CD4-positive, alpha-beta T cell treated with Interleukin-17A for 4 hours (primary cell): ENCODE data around the gene SH3BP4.

ENCODE experiments used
- DNase-seq: peaks from one replicate; pipeline ENCODE4 v3.0.0-alpha.2; 2020; ENCODE audit warnings: mixed read lengths

SH3BP4 gene

GRCh38 chr2:234983011-234983726 is 31.4 kb downstream of the SH3BP4 start:
- no peak for DNase-seq

- no peak for DNase-seq
These were observed 33.9 kb downstream of the SH3BP4 start for GRCh38 chr2:234985608-234986245.

DNA sequence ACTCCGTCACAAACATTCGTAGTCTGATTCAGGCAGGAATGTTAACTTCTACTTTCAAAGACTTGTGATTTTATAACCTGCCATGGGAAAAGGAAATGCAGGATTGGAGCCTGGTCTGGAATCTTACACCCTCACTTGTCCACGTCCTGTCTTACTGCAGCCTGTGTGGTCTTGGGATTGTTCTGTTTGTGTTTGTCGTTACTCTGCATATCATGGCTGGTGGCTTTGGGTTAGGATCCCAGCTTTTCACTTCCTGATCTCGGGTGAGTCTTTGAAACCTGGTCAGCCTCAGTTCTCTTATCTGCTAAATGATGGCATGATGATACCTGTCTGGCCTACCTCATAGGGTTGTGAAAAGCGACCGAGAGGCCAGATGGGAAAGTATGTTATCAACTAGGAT is 34.6 kb downstream of the SH3BP4 start:
- DNase-seq = no peak

GRCh38 chr2:234986876-234987720 is 35.3 kb downstream of the SH3BP4 start:
- DNase-seq = no peak

DNA sequence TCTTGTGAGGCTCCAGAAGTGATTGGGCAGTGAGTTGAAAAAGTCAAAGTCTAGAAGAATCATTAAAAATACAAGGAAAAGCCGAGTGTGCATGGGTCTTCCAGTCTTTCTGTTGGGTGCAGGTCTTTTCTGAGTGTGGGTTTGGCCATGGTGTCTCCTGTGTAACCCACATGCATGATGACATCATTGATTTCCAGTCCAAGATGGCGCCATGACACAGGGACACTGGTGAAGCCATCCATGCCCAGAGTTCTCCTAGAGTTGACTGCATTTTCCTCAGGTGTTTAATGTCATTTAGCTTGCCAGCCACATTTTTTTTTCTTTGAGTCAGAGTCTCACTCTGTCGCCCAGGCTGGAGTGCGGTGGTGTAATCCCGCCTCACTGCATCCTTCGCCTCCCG is 35.9 kb downstream of the SH3BP4 start:
- no peak for DNase-seq

- DNase-seq = no peak
These were observed 36.7 kb downstream of the SH3BP4 start for GRCh38 chr2:234988491-234988890.

- no peak for DNase-seq
These were observed 37.4 kb downstream of the SH3BP4 start for GRCh38 chr2:234989183-234989701.

DNA sequence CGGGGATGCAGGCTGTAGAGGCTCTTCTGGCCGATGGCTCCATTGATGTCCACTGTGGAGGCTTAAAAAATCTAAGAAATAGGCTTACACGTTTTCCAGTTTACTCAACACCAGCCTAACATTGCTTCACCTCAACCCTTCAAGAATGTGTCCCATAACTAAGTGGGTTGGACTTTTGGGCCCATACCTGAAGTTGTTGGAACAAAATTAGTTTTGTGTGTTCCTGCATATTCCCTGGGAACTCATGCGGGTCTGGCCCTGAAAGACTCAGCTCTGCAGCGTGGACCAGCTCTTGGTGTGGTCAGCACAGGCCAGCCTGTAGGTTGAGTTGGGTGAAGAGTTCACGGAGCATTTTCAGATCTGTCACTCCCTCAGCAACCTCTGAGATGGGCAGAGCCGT is 38.5 kb downstream of the SH3BP4 start:
- no peak for DNase-seq

GRCh38 chr2:234991290-234991689 is 39.5 kb downstream of the SH3BP4 start:
- DNase-seq = no peak

DNA sequence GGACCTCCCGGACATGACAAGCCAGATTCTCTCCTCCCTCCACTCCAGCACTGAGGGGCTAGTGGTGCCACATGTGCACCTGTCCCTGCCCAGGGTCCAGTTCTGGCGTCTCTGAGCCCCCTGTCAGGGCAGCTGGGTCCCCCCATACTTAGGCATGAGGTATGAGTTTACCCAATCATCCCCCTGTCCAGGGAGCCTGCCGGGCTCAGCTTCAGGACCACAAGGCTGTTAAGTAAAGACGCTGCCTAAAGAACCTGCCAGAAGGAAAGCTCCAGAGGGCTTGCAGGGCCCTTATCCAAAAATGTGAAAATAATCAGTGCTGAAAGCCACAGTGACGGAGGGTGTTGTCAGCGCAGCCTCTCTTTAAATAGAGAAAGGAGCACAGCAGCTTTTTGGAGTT is 40.0 kb downstream of the SH3BP4 start:
- no peak for DNase-seq

DNA sequence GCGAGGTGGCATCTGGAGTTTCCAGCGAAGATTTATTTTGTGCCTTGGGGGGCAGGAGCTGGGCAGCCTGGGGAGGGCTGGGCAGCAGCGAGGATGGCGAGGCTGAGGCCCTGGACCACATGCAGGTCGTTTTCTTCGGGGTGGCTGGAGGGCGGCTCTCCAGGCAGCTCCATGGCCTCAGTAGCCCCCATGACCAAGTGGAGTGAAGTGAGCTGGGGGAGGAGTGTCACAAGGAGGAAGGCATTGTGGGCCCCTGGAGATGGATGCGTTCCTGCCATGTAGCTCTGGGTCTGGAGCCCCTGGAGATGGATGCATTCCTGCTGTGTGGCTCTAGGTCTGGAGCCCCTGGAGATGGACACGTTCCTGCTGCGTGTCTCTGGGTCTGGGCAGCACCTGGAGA is 40.4 kb downstream of the SH3BP4 start:
- DNase-seq = no peak

DNA sequence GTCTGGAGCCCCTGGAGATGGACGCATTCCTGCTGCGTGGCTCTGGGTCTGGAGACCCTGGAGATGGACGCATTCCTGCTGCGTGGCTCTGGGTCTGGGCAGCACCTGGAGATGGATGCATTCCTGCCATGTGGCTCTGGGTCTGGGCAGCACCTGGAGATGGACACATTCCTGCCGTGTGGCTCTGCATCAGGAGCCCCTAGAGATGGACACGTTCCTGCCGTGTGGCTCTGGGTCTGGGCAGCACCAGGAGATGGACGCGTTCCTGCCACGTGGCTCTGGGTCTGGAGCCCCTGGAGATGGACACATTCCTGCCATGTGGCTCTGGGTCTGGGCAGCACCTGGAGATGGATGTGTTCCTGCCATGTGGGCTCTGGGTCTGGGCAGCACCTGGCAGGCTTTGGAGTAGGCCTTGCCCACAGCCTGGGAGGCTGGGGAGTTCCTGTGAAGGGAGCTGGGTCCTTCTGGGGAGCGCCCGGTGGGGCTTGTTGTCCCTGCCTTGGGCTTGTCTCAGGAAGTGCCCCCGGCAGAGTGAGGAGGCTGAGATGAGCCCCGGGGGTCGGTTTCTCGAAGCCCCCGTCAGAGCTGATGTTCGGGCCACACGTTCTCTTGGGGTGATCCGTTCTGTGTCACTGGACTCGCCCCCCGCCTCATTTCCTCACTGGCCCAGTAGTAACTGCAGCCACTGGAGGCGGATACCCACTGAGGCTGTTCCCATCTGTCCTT is 41.0 kb downstream of the SH3BP4 start:
- DNase-seq = no peak

DNA sequence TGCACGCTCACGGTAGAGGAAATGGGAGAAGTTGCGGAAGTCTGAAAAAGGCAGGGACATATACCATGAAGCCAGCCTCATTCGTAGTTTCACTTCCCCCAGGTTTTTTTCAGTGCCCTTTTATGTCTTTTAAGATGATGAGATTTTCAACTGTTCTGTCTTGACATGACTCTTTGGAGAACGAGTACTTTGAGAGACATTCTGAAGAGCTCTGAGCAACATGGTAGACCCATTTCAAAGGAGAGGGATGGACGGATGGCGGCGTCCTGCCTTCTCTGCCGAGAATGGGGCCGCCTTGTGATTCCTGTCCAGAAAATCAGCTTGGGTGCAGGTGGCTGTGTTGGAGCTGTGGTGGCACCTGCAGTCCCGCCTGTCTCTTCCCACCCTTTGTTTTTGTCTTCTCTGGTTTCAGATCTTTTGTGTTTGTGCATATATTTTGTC is 41.7 kb downstream of the SH3BP4 start:
- DNase-seq = no peak

GRCh38 chr2:234994438-234995321 is 42.9 kb downstream of the SH3BP4 start:
- DNase-seq = no peak

DNA sequence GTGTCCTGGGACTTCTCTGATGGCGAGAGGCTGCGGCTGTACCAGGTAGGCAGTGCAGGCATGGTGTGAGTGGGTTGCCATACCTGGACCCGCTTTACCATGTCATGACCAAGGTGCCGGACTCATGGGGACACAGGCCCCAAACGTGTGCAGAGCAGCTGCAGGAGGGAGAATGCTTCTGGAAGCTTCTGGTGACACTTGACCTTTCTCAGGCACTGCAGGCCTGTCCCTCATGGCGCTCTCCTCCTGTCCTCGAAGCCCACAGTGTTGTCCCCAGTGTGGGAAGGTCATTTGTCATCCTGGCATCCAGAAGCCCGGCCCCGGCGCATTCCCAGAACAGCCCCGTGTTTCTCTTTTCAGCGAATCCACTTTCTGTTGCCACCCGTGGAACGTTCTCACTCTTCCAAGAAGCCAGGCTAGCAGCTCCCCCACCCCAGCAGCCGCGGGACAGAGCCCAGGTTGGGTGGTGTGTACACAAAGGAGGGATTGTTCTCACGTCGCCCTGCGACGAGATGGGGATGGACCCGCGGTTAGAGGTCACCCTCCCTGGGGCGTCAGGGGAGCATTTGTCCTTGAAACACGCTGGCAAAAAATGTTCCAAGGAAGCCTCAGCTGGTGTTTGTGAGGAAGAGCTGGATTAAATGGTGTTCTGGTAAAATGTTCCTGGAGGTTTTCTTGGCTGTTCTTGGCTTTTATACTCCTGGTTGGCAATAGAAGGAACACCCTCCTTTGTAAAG is 43.7 kb downstream of the SH3BP4 start:
- DNase-seq = no peak

DNA sequence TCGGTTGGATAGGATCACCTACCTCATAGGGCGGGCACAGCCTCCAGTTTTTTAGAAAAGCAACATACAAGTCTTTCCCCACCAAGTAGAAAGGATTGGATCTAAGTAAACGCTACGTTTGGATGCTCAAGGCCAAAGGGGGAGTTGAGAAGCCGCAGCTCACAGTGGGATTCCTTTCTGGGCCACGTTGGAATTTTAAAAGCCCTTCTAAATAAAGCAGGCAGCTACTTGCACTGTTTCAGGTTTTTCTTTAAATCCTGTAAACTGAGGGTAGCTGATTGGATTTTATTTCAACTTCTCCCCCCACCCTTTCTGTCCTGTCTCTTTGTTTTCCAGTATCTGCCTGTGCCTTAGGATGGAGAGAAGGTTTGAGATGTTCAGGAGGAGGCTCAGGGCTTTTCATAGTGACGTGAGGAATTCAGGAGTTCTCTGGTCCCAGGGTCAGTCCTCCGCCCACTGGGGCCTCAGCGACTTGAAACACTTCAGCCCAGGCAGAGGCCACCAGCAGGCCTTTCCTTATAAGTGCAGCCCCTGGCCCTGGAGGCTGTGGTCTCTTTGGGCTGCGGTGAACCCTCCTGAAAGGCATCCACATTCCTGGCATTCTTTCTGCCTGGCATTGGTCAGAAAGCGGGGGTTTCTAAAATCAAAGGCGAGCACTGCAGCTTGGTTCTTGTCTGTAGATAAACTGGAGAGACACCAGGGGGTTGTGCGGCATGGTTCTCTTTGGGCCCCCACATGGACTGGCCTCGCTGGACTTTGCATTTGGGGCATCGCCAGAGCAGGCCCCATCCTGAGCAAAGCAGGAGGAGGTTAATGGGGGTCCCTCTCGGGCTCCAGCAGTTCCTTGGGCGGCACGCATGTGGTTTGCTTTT is 44.5 kb downstream of the SH3BP4 start:
- DNase-seq = no peak

DNA sequence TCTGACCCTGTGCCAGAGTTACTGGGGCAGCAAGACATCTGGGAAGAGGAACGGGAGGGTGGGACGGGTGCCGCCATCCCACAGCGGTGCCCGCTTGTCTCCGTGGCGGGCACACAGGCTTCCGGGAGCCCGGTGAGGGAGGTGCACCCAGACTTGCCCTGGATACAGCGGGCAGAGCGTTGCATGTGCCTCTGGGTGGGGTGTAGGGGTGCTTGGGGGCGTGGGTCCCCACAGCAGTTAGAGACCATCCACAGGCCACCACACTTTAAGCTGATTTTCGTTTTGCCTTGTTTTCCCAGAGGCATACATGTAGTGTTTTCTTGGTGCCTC is 45.1 kb downstream of the SH3BP4 start:
- no peak for DNase-seq

GRCh38 chr2:234997389-234997788 is 45.6 kb downstream of the SH3BP4 start:
- DNase-seq = no peak

DNA sequence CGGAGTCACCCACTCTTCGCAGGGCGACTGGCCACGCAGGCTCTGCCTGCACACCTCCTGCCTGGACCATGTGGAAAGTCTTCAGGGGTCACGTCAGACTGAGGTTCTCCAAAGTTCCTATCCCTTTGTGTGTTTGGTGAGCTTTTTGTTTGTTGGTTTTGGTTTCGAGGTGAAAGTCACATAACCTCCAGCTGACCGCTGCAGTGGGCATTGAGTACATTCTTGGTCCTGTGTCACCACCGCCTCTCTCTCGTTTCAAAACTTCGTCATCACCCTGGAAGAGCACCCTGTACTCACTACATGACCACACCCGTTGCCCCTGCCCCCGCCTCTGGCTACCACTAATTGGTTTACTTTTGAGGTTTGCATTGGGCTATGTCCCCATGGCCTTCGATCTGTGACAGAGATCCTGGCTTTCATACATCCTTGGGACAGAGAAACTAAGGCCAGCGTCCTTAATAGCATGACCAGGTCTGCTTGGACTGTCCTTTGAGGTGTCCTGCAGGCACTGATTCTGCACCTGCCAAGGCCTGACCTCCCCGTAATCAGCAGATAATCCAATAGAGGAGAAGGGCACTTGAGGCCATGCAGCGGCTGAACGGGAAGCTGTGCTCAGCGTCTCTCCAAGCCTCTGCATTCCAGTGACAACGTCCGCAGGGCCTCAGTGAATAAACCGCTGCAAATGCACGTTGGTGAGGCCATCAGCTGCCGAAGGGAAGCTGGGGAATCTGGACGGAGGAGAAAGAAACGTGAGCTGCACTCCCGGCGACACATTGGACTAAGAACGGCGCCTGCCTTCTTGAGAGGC is 46.8 kb downstream of the SH3BP4 start:
- no peak for DNase-seq
